Testis (tissue), 3 donors: ENCODE measurements around the gene FXYD4. TPM values are rescaled to one million over a fixed set of nuclear protein-coding genes. Genes with fewer than 3 reads are reported as not detected.
A peak's percentile ranks its signal among the peaks of the same experiment; 100 is the strongest.

Experiments used
- DNase-seq: peaks from one replicate; pipeline ENCODE4 v3.0.0-alpha.2; 2019
- H3K27ac ChIP-seq, 2 donors: fragments of 200-600 bp; sonication (generic); one replicate each; pipeline ENCODE4 v1.5.1; 2019
- H3K27me3 ChIP-seq: fragments of 200-600 bp; sonication (generic); one replicate; pipeline ENCODE4 v1.5.1; 2019
- H3K36me3 ChIP-seq: fragments of 200-600 bp; sonication (generic); one replicate; pipeline ENCODE4 v1.5.1; 2017; ENCODE audit warnings: low read depth; ENCODE audit errors: missing control alignments
- H3K4me1 ChIP-seq: fragments of 200-600 bp; sonication (generic); one replicate; pipeline ENCODE4 v1.5.1; 2019
- H3K4me3 ChIP-seq, 2 donors: fragments of 200-600 bp; sonication (generic); one replicate each; pipeline ENCODE4 v1.5.1; 2017 to 2019
- H3K9me3 ChIP-seq: fragments of 200-600 bp; sonication (generic); one replicate; pipeline ENCODE4 v1.5.1; 2017
- CTCF ChIP-seq, 3 experiments: fragments of 450-650 bp in 2 of 3; fragments of 200-600 bp in 1 of 3; sonication (generic) in 1 of 3; IDR thresholded peaks; one replicate each; pipeline ENCODE4 v1.5.1; 2016 to 2019; ENCODE audit warnings: antibody characterized with exemption in 3 of 3, mild to moderate bottlenecking in 2 of 3, moderate library complexity in 1 of 3
- POLR2A ChIP-seq: fragments of 450-650 bp; IDR thresholded peaks from one replicate; pipeline ENCODE4 v1.6.1; 2017; ENCODE audit warnings: antibody characterized with exemption, mild to moderate bottlenecking, moderate library complexity
- WGBS, 2 donors: methylation state at CpG; one replicate each; pipeline ENCODE4 v1.1.5; 2018; 5-methylcytosine and 5-hydroxymethylcytosine counted together
- intact Hi-C: fragments of 100-400 bp; cut with DNase I; formaldehyde crosslinking; loops from one replicate; pipeline ENCODE4 v1.15.1; 2023; ENCODE audit warnings: low total_unique reads
- polyA plus RNA-seq: library from polyadenylated mRNA; stranded (reverse); fragments of 350-450 nt; fragmentation: Illumina TruSeq; extraction: RNeasy Lipid Tissue Mini Kit (QIAGEN cat#74804); gene quantifications from one replicate; pipeline ENCODE4 v1.2.3, GENCODE V29; 2014; ENCODE audit warnings: low read depth, low replicate concordance; ENCODE audit not compliant: insufficient read depth
- total RNA-seq, 2 donors: library from RNA; depleted of rRNA; stranded (reverse); fragments of >200 nt; gene quantifications; one replicate each; pipeline ENCODE4 v1.2.3, GENCODE V29; 2016

FXYD4 gene
- total and polyA plus RNA-seq, 3 donors from 2014 or later, result 1.4 to 2.6 (median 1.5) TPM

DNA sequence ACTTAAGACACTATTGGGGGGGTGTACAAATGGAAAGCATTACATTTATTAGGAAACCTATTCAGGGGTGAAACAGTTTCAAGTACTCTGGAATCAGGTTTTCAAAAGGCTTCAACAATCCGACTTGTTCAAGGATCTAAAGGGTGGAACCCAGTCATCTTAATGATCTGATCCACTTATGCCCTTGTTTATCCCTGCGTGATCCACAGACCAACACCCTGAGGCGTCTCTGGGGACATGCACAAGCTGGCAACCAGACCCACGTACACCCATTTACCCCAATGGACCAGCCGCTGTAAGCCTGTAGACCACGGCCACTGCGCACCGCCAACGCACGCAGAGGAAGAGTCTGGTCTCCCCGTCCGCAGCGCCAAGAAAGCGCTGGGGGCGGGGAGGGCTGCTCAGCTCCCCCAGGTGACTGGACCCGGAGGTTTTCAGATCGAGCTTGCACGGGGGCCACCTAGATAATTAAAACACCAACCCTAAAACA lies 24.2 kb downstream of the FXYD4 start:
- 7 to 31% methylated on average over 3 to 18 of the region's 18 CpGs for WGBS, 2 donors
- no peak for TF ChIP-seq POLR2A
- TF ChIP-seq CTCF (IDR thresholded peaks at IDR 0.05), result no peak
- intact Hi-C loops, result no loop called here
- no peaks in the 10 kb centered on the region for H3K27me3 ChIP-seq
- no peak for DNase-seq
- H3K4me1 ChIP-seq, result peaks cover 31% of the 10 kb centered on the region
- H3K4me3 ChIP-seq, result peak overlapping the region; percentile 73 to 82
- H3K27ac ChIP-seq, result peak overlapping the region; percentile 99
- H3K36me3 ChIP-seq, result no peaks in the 10 kb centered on the region
- H3K9me3 ChIP-seq, result no peaks in the 10 kb centered on the region

GRCh38 chr10:43396061-43396927 lies 24.9 kb downstream of the FXYD4 start:
- no peaks in the 10 kb centered on the region for H3K36me3 ChIP-seq
- H3K27me3 ChIP-seq, result no peaks in the 10 kb centered on the region
- WGBS, 2 donors, result 3 to 7% methylated on average over 9 to 50 of the region's 71 CpGs
- H3K4me1 ChIP-seq, result peaks cover 26% of the 10 kb centered on the region
- TF ChIP-seq POLR2A (no peak), CTCF (IDR thresholded peaks at IDR 0.05) (no peak)
- intact Hi-C loops, result no loop called here
- H3K9me3 ChIP-seq, result no peaks in the 10 kb centered on the region
- DNase-seq, result peak; percentile 80
- peak overlapping the region; percentile 73 to 82 for H3K4me3 ChIP-seq
- H3K27ac ChIP-seq, result peak overlapping the region; percentile 99

DNA sequence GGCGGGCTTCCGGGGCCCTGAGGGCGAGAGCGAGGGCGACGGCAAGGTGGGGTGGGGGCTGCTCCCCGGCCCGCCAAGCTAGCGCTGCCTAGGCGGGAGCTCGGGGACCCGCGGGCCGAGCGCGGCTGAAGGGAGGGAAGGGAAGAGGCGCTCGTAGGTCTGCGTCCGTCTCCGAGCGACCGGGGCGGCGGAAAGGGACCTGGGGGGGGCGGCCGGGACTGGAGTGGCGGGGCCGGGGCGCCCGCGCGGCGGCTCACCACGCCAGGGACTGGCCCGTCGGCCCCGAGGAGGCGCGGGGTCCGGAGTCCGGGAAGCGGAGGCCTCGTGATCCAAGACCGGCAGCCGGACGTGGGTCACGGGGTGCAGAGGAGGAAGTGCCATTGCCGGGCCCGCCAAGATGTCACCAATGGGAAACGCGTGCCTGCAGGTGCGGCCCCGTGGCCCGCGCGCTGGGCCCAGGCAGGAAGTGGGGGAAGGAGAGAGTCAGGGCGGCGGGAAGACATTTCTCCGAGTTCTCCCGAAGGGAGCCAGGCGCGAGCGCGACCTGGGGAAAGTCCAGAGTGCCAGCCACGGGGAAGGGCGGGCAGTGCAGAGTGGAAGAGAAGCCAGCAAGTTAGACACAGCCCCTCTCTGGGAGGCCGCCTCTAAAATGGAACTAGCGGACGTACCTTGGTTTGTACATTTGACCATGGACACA lies 25.6 kb downstream of the FXYD4 start:
- Histone ChIP-seq H3K4me1 (peaks cover 23% of the 10 kb centered on the region), H3K4me3 (peak overlapping the region; percentile 73 to 82), H3K27me3 (no peaks in the 10 kb centered on the region), H3K27ac (peak overlapping the region; percentile 99), H3K9me3 (no peaks in the 10 kb centered on the region), H3K36me3 (no peaks in the 10 kb centered on the region)
- intact Hi-C loops, result no loop called here
- TF ChIP-seq CTCF (IDR thresholded peaks at IDR 0.05), result no peak
- no peak for TF ChIP-seq POLR2A
- peak; percentile 92 for DNase-seq
- 0% methylated on average over 29 to 41 of the region's 70 CpGs for WGBS, 2 donors

GRCh38 chr10:43398939-43399319 lies 27.5 kb downstream of the FXYD4 start:
- WGBS, 2 donors, result 77 to 84% methylated on average over 2 of the region's 2 CpGs
- Histone ChIP-seq H3K4me1 (peaks cover 26% of the 10 kb centered on the region), H3K36me3 (no peaks in the 10 kb centered on the region), H3K9me3 (no peaks in the 10 kb centered on the region), H3K4me3 (no peak overlapping the region), H3K27ac (no peak overlapping the region), H3K27me3 (no peaks in the 10 kb centered on the region)
- DNase-seq, result no peak
- TF ChIP-seq CTCF (IDR thresholded peaks at IDR 0.05), result no peak
- no peak for TF ChIP-seq POLR2A
- intact Hi-C loops, result no loop called here
